CD4-positive, alpha-beta T cell (primary cell): ENCODE data around the gene LDLRAP1. TPM values are rescaled to one million over a fixed set of nuclear protein-coding genes. Genes with fewer than 3 reads are reported as not detected.
A peak's percentile ranks its signal among the peaks of the same experiment; 100 is the strongest.

ENCODE experiments used
- ATAC-seq: fragments of 200-7000 bp; cut with Tn5 transposase; one replicate; pipeline ENCODE4 v1.10.0; 2022; ENCODE audit warnings: mild to moderate bottlenecking; ENCODE audit not compliant: poor library complexity
- CTCF ChIA-PET: fragments of 350-600 bp; sonication (Branson Sonifier 250); formaldehyde crosslinking; loops from one replicate; lab custom pipeline; 2021; ENCODE audit warnings: antibody characterized with exemption, inconsistent platforms; lab: Charles Lee
- POLR2A ChIA-PET: fragments of 350-600 bp; sonication (Branson Sonifier 250); formaldehyde crosslinking; loops from one replicate; lab custom pipeline; 2021; ENCODE audit warnings: antibody characterized with exemption, inconsistent platforms; lab: Charles Lee
- DNase-seq, 14 experiments: peaks; one replicate each; pipeline ENCODE4 v3.0.0-alpha.2; 2013 to 2020; ENCODE audit warnings: mixed read lengths in 2 of 14
- H3K27ac ChIP-seq, 2 donors: one replicate each; pipeline versions ENCODE4 v1.5.1 to v1.7.0; 2013; ENCODE audit warnings: low read length in 2 of 2, low read depth in 1 of 2, mild to moderate bottlenecking in 1 of 2
- H3K27me3 ChIP-seq, 2 experiments: 1 replicate in 1 of 2; 2 replicates in 1 of 2; pipeline versions ENCODE4 v1.6.1 to v1.7.0; 2013; ENCODE audit warnings: low read length in 2 of 2, control low read depth in 1 of 2, mild to moderate bottlenecking in 1 of 2, moderate library complexity in 1 of 2; ENCODE audit not compliant: insufficient read depth in 2 of 2, control insufficient read depth in 1 of 2
- H3K36me3 ChIP-seq: one replicate; pipeline ENCODE4 v1.6.1; 2013; ENCODE audit warnings: low read length, control low read depth; ENCODE audit not compliant: insufficient read depth
- H3K4me1 ChIP-seq: one replicate; pipeline ENCODE4 v1.6.1; 2013; ENCODE audit warnings: low read length, control low read depth; ENCODE audit not compliant: insufficient read depth
- H3K4me3 ChIP-seq: one replicate; pipeline ENCODE4 v1.5.1; 2013; ENCODE audit warnings: mild to moderate bottlenecking, low read length, moderate library complexity
- H3K9me3 ChIP-seq, 2 experiments: 1 replicate in 1 of 2; 2 replicates in 1 of 2; pipeline versions ENCODE4 v1.6.1 to v1.7.0; 2013; ENCODE audit warnings: low read length in 2 of 2, mild to moderate bottlenecking in 2 of 2, control low read depth in 1 of 2, moderate library complexity in 1 of 2; ENCODE audit not compliant: control insufficient read depth in 1 of 2, insufficient read depth in 1 of 2
- H3K27ac Mint-ChIP-seq: one replicate; pipeline ENCODE4 v1.8.0; 2020; ENCODE audit warnings: mixed read lengths
- H3K27me3 Mint-ChIP-seq: one replicate; pipeline ENCODE4 v1.8.0; 2021; ENCODE audit warnings: mixed read lengths
- H3K36me3 Mint-ChIP-seq: one replicate; pipeline ENCODE4 v1.8.0; 2021; ENCODE audit warnings: low read depth, mixed read lengths
- H3K4me1 Mint-ChIP-seq: one replicate; pipeline ENCODE4 v1.8.0; 2021; ENCODE audit warnings: low read depth, mixed read lengths
- H3K4me3 Mint-ChIP-seq: one replicate; pipeline ENCODE4 v1.8.0; 2020; ENCODE audit warnings: mild to moderate bottlenecking, mixed read lengths
- H3K9me3 Mint-ChIP-seq: one replicate; pipeline ENCODE4 v1.8.0; 2020; ENCODE audit warnings: mixed read lengths
- CTCF ChIP-seq: fragments of 200-600 bp; IDR thresholded peaks from one replicate; pipeline ENCODE4 v1.8.0; 2022; ENCODE audit warnings: antibody characterized with exemption, mild to moderate bottlenecking
- intact Hi-C, 2 experiments: fragments of 100-400 bp; cut with DNase I in 1 of 2; cut with micrococcal nuclease in 1 of 2; formaldehyde crosslinking; loops; one replicate each; pipeline versions ENCODE4 v1.15.1 to v1.9.0; 2023 to 2025; cut with DNase I, micrococcal nuclease
- total RNA-seq, 174 experiments: library from RNA in 2 of 174; stranded (reverse) in 2 of 174; gene quantifications; one replicate each; pipeline ENCODE4 v1.2.3 and lab custom pipeline; 2021 to 2026

LDLRAP1 gene
- total RNA-seq, 2 experiments from 2014 or later: 70.5 to 73.5 TPM

GRCh38 chr1:25530186-25531081, 13.0 kb upstream of the LDLRAP1 start:
- POLR2A ChIA-PET: no interaction called here
- Mint-ChIP-seq H3K4me1 (no peaks in the 10 kb centered on the region), H3K4me3 (no peak overlapping the region), H3K27me3 (no peaks in the 10 kb centered on the region), H3K36me3 (no peaks in the 10 kb centered on the region), H3K9me3 (no peaks in the 10 kb centered on the region), H3K27ac (no peak overlapping the region)
- CTCF ChIA-PET: no interaction called here
- Histone ChIP-seq H3K9me3 (no peaks in the 10 kb centered on the region), H3K27me3 (no peaks in the 10 kb centered on the region), H3K4me1 (no peaks in the 10 kb centered on the region), H3K36me3 (no peaks in the 10 kb centered on the region), H3K27ac (no peak overlapping the region), H3K4me3 (no peak overlapping the region)
- no peak for ATAC-seq
- intact Hi-C loops: no loop called here
- no peak for TF ChIP-seq CTCF
- DNase-seq: no peak

- Mint-ChIP-seq H3K27me3 (no peaks in the 10 kb centered on the region), H3K4me1 (no peaks in the 10 kb centered on the region), H3K36me3 (no peaks in the 10 kb centered on the region), H3K9me3 (no peaks in the 10 kb centered on the region), H3K4me3 (no peak overlapping the region), H3K27ac (no peak overlapping the region)
- Histone ChIP-seq H3K9me3 (no peaks in the 10 kb centered on the region), H3K4me1 (no peaks in the 10 kb centered on the region), H3K36me3 (no peaks in the 10 kb centered on the region), H3K27ac (no peak overlapping the region), H3K4me3 (no peak overlapping the region), H3K27me3 (no peaks in the 10 kb centered on the region)
- no peak for TF ChIP-seq CTCF
- ATAC-seq: no peak
- intact Hi-C loops: no loop called here
- DNase-seq: no peak
- POLR2A ChIA-PET: interaction anchor here (1.2 kb wide), 1 partner anchor 24 kb away, joined by 3 read pairs; no protein-coding TSS in a partner anchor
- CTCF ChIA-PET: no interaction called here
Observed at GRCh38 chr1:25531082-25531461, 12.3 kb upstream of the LDLRAP1 start.

GRCh38 chr1:25532970-25533369, 10.4 kb upstream of the LDLRAP1 start:
- DNase-seq (no peak), ATAC-seq (no peak)
- peak; percentile 16 for TF ChIP-seq CTCF
- H3K27me3 Mint-ChIP-seq: no peaks in the 10 kb centered on the region
- no peak overlapping the region for H3K4me3 ChIP-seq
- no peaks in the 10 kb centered on the region for H3K9me3 ChIP-seq
- no peaks in the 10 kb centered on the region for H3K4me1 Mint-ChIP-seq
- H3K27me3 ChIP-seq: no peaks in the 10 kb centered on the region
- no peaks in the 10 kb centered on the region for H3K9me3 Mint-ChIP-seq
- H3K4me3 Mint-ChIP-seq: no peak overlapping the region
- H3K36me3 ChIP-seq: no peaks in the 10 kb centered on the region
- intact Hi-C loops: no loop called here
- H3K36me3 Mint-ChIP-seq: no peaks in the 10 kb centered on the region
- CTCF ChIA-PET: no interaction called here
- no peak overlapping the region for H3K27ac Mint-ChIP-seq
- no peaks in the 10 kb centered on the region for H3K4me1 ChIP-seq
- POLR2A ChIA-PET: no interaction called here
- no peak overlapping the region for H3K27ac ChIP-seq
